Prostate gland (tissue), 2 donors: ENCODE data around the gene MTARC2. TPM values are rescaled to one million over a fixed set of nuclear protein-coding genes. Genes with fewer than 3 reads are reported as not detected.

Experiments used
- DNase-seq: peaks from one replicate; pipeline ENCODE4 v3.0.0-alpha.2; 2019; ENCODE audit warnings: low spot score
- H3K27ac ChIP-seq, 2 donors: fragments of 200-600 bp; sonication (generic); 2 replicates each; pipeline ENCODE4 v1.5.1; 2017 to 2019
- H3K27me3 ChIP-seq: fragments of 200-600 bp; sonication (generic); replicated peaks from 2 replicates; pipeline ENCODE4 v1.5.1; 2019; ENCODE audit not compliant: insufficient read depth
- H3K36me3 ChIP-seq, 2 donors: fragments of 200-600 bp; sonication (generic); 1 replicate in 1 of 2; 2 replicates in 1 of 2; pipeline versions ENCODE4 v1.5.1 to v1.8.1; 2017 to 2019
- H3K4me1 ChIP-seq: fragments of 200-600 bp; sonication (generic); replicated peaks from 2 replicates; pipeline ENCODE4 v1.5.1; 2019
- H3K4me3 ChIP-seq, 2 donors: fragments of 200-600 bp; sonication (generic); 2 replicates each; pipeline ENCODE4 v1.5.1; 2017 to 2019
- H3K9me3 ChIP-seq: fragments of 200-600 bp; sonication (generic); 2 replicates; pipeline ENCODE4 v1.5.1; 2017
- CTCF ChIP-seq, 4 experiments: fragments of 200-600 bp in 2 of 4; fragments of 450-650 bp in 2 of 4; sonication (generic) in 2 of 4; IDR thresholded peaks; 1 replicate in 3 of 4; 2 replicates in 1 of 4; pipeline ENCODE4 v1.5.1; 2016 to 2019; ENCODE audit warnings: antibody characterized with exemption in 4 of 4, mild to moderate bottlenecking in 2 of 4, moderate library complexity in 2 of 4
- POLR2A ChIP-seq: fragments of 450-650 bp; IDR thresholded peaks from one replicate; pipeline ENCODE4 v1.6.1; 2016; ENCODE audit warnings: antibody characterized with exemption, mild to moderate bottlenecking
- POLR2AphosphoS5 ChIP-seq: sonication (generic); formaldehyde crosslinking; IDR thresholded peaks from one replicate; pipeline ENCODE4 v1.6.1; 2017; ENCODE audit warnings: antibody characterized with exemption
- WGBS: methylation state at CpG from one replicate; pipeline ENCODE4 v1.1.5; 2018; 5-methylcytosine and 5-hydroxymethylcytosine counted together
- intact Hi-C: fragments of 100-400 bp; cut with DNase I; formaldehyde crosslinking; loops from one replicate; pipeline ENCODE4 v1.14.2; 2022
- total RNA-seq, 2 donors: library from RNA; depleted of rRNA; stranded (reverse); fragments of >200 nt; gene quantifications; one replicate each; pipeline ENCODE4 v1.1.0, GENCODE V29; 2016

MTARC2 gene
- total RNA-seq, 2 donors from 2014 or later: 22.2 to 44.4 TPM

GRCh38 chr1:220754212-220754917 lies 6.2 kb downstream of the MTARC2 start:
- intact Hi-C loops: no loop called here
- Histone ChIP-seq H3K4me3 (no peak overlapping the region), H3K36me3 (no peaks in the 10 kb centered on the region), H3K27me3 (no peaks in the 10 kb centered on the region), H3K9me3 (no peaks in the 10 kb centered on the region), H3K4me1 (no peaks in the 10 kb centered on the region), H3K27ac (no peak overlapping the region)
- TF ChIP-seq POLR2AphosphoS5: no peak
- no peak for TF ChIP-seq POLR2A
- TF ChIP-seq CTCF (IDR thresholded peaks at IDR 0.05): no peak
- no peak for DNase-seq
- WGBS: 91% methylated on average over 6 of the region's 6 CpGs

GRCh38 chr1:220754918-220755295 lies 6.8 kb downstream of the MTARC2 start:
- intact Hi-C loops: no loop called here

GRCh38 chr1:220755309-220755708 lies 7.2 kb downstream of the MTARC2 start:
- Histone ChIP-seq H3K4me3 (no peak overlapping the region), H3K36me3 (no peaks in the 10 kb centered on the region), H3K27ac (no peak overlapping the region), H3K4me1 (no peaks in the 10 kb centered on the region), H3K27me3 (no peaks in the 10 kb centered on the region), H3K9me3 (no peaks in the 10 kb centered on the region)
- 94% methylated on average over 6 of the region's 6 CpGs for WGBS
- intact Hi-C loops: no loop called here
- TF ChIP-seq POLR2AphosphoS5 (no peak), CTCF (IDR thresholded peaks at IDR 0.05) (no peak), POLR2A (no peak)
- no peak for DNase-seq

More at GRCh38 chr1:220754918-220755295, 6.8 kb downstream of the MTARC2 start:
- no peaks in the 10 kb centered on the region for H3K9me3 ChIP-seq
- 85% methylated on average over 4 of the region's 4 CpGs for WGBS
- no peaks in the 10 kb centered on the region for H3K27me3 ChIP-seq
- TF ChIP-seq POLR2A (no peak), CTCF (IDR thresholded peaks at IDR 0.05) (no peak), POLR2AphosphoS5 (no peak)
- no peak overlapping the region for H3K27ac ChIP-seq
- H3K4me1 ChIP-seq: no peaks in the 10 kb centered on the region
- no peak for DNase-seq
- no peak overlapping the region for H3K4me3 ChIP-seq
- H3K36me3 ChIP-seq: no peaks in the 10 kb centered on the region

- H3K4me3 ChIP-seq: no peak overlapping the region
- no peak for DNase-seq
- no peaks in the 10 kb centered on the region for H3K27me3 ChIP-seq
- intact Hi-C loops: no loop called here
- no peaks in the 10 kb centered on the region for H3K4me1 ChIP-seq
- no peak for TF ChIP-seq CTCF (IDR thresholded peaks at IDR 0.05)
- TF ChIP-seq POLR2A: no peak
- TF ChIP-seq POLR2AphosphoS5: no peak
- no peaks in the 10 kb centered on the region for H3K9me3 ChIP-seq
- no peak overlapping the region for H3K27ac ChIP-seq
- WGBS: 96% methylated on average over 3 of the region's 3 CpGs
- H3K36me3 ChIP-seq: no peaks in the 10 kb centered on the region
These were observed 9.3 kb downstream of the MTARC2 start for GRCh38 chr1:220757441-220757840.

GRCh38 chr1:220759147-220759546 lies 11.0 kb downstream of the MTARC2 start:
- DNase-seq: no peak
- Histone ChIP-seq H3K4me1 (no peaks in the 10 kb centered on the region), H3K27me3 (no peaks in the 10 kb centered on the region), H3K36me3 (no peaks in the 10 kb centered on the region), H3K9me3 (no peaks in the 10 kb centered on the region), H3K4me3 (no peak overlapping the region), H3K27ac (no peak overlapping the region)
- WGBS: 92% methylated on average over 3 of the region's 3 CpGs
- intact Hi-C loops: no loop called here
- TF ChIP-seq POLR2AphosphoS5 (no peak), CTCF (IDR thresholded peaks at IDR 0.05) (no peak), POLR2A (no peak)
